CD4-positive, alpha-beta T cell treated with Interleukin-17A for 4 hours (primary cell): Measurements from ENCODE around the gene RAB39B.
"Not testable (repeated sequence)": the region's sequence is repeated elsewhere in the genome, so short reads cannot be mapped to it uniquely, and the experiment has no call there.

Source experiments
- DNase-seq: peaks from one replicate; pipeline ENCODE4 v3.0.0-alpha.2; 2020; ENCODE audit warnings: mixed read lengths

The RAB39B gene

GRCh38 chrX:155263854-155264628 is at the start of gene RAB39B:
RAB39B (minus strand) TSS chrX:155264491; CDS start chrX:155264288, 203 bp downstream.
- DNase-seq: peak; percentile 78

DNA sequence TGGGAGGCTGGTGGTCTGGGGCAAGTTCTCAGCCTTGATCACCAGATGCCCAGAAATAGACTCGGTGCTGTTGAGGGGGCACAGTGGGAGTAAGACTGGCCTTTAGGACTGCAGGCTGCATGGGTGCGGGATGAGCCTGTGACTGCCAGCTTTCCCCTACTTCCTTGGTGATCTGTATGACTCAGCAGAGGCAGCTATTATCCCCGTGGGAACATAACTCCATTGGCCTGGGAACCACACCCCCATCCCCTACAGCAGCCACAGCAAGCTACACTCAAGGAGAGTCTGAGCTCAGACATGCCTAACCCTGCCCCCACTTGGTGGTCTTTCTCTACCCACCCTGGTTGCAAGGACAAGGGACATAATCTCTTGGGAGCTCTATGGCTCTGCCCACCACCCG is 49.5 kb upstream of the RAB39B start:
- no peak for DNase-seq

GRCh38 chrX:155293771-155294170 is 29.5 kb upstream of the RAB39B start:
- DNase-seq: no peak

GRCh38 chrX:155279873-155280272 is 15.6 kb upstream of the RAB39B start:
- DNase-seq: no peak

GRCh38 chrX:155270969-155271368 is 6.7 kb upstream of the RAB39B start:
- DNase-seq: no peak

DNA sequence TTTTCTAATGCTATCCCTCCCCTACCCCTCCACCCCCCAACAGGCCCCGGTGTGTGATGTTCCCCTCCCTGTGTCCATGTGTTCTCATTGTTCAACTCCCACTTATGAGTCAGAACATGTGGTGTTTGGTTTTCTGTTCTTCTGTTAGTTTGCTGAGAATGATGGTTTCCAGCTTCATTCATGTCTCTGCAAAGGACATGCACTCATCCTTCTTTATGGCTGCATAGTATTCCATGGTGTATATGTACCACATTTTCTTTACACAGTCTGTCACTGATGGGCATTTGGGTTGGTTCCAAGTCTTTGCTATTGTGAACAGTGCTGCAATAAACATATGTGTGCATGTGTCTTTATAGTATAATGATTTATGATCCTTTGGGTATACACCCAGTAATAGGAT is 3.7 kb upstream of the RAB39B start:
- DNase-seq: not testable (repeated sequence)

GRCh38 chrX:155266439-155266838 is 2.1 kb upstream of the RAB39B start:
- no peak for DNase-seq

DNA sequence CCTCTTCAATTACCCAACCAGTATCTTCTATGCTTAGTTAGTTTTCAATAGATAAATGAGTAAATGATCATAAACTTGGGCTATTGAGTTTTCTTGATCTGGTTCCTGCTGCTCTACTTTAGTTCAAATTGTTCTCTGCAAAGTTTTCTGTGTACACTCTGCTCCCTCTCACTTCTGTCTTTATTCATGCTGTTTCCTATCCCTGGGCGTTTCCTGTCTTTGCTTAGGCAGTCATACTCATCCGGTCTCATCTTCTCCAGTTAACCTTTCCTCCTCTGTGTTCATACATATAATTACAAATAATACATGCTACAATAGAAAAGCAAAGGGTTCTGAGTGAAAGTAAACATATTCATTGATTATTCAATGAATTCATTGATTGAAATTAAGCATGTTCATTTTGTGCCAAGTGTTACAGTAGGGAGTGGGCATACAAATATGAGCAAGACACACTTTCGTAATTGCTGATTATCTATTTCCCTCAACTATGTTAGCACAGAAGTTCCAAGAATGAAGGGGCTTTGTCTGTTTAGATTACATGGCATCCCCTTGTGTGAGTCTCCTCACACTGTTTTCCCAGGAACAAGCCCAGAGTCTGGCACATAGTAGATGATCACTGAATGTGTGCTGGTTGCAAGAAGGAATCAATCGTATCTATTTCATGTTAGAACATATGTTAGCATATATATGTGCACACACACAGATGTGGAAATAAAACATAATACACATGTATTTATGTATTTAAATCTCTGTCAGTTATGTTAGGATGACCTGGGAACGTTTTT is 1.1 kb downstream of the RAB39B start:
- peak; percentile 6 for DNase-seq

DNA sequence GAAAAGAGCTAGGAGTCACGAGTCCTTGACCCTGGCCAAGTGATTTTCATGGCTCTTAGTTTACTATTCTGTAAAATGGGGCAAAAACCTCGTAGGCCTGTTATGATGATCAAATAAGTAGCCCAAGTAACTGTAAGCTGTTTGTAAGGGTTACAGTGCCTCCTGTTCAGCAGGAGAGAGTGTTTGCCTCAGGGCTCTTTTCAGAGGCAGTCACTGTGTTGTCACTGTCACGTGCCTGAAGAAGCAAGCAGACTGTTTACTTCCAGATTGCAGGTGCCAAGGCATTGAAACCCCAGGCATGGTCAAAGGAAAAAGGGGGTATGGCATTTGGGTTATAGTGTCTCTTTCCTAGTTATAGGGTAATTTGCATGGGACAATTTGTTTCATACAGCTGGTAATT is 4.5 kb downstream of the RAB39B start:
- no peak for DNase-seq

DNA sequence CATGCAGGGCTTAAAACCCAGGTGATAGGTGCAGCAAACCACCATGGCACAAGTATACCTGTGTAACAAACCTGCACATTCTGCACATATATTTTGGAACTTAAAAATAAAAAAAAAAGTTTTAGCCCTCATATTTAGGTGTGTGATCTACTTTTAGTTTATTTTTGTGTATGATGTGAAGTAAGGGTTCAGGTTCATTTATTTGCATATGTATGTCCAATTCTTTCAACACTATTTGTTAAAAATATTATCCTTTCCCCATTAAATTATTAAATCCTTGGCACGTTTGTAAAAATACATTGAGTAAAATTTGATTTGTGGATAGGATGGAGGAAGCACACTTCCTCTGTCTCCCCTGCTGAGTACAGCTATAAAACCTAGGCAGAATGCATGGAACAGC is 12.9 kb downstream of the RAB39B start:
- DNase-seq: no peak

DNA sequence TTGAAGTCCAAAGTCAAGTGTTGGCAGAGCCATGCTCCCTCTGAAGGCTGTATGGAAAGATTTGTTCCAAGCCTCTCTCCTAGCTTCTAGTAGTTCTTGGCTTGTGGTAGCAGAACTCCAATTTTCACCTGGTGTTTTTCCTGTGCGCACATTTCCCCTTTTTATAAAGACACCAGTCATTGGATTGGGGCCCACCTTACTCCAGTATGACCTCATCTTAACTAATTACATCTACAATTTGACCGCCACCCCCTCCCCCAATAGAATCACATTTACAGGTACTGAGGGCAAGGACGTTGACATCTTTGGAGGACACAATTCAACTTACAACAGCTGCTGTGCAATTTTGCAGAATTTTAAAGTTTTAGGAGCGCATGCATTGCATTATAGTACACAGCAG is 16.8 kb downstream of the RAB39B start:
- no peak for DNase-seq

GRCh38 chrX:155246748-155247147 is 17.5 kb downstream of the RAB39B start:
- DNase-seq: no peak

- DNase-seq: no peak
Observed at GRCh38 chrX:155242300-155242699, 22.0 kb downstream of the RAB39B start.

DNA sequence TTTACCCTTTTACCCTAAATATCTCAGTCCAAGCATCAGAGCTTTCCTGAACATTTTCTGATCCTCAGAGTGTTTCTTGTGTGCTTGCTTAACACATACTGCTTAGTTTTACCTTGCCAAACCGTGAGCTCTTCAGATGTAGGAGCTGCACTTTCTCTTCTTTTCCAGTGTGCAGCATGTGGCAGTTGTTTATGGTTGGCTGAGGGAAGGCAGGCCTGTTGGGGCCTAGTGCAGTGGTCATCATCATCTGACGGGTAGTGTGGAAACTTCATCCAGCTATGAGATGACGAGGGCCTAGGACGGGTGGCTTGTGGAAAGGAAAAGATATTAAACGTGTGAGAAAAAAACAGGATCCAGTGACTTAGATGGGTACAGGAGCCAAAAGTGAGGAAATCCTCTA is 26.6 kb downstream of the RAB39B start:
- DNase-seq: no peak

- no peak for DNase-seq
Observed at GRCh38 chrX:155235891-155236290, 28.4 kb downstream of the RAB39B start.

GRCh38 chrX:155231163-155231562 is 33.1 kb downstream of the RAB39B start:
- no peak for DNase-seq

DNA sequence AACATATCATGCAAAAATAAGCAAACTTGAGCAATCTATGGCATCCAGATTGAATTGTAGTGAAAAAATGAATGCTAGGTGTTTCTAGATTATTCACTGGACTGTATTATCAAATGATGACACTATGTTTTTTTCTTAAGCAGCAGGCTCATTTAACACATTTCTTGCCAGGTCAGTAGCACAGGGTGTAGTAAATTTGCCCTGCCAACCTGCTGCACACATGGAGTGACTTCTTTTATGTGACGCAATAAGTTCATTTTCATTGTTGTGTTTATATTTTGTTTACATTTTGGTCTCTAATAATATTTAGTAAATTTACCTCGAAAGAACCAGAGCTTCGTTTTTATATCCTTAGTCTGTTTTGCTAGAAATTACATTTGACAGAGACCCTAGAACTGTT is 38.5 kb downstream of the RAB39B start:
- DNase-seq: no peak

GRCh38 chrX:155223746-155224145 is 40.5 kb downstream of the RAB39B start:
- not testable (repeated sequence) for DNase-seq

DNA sequence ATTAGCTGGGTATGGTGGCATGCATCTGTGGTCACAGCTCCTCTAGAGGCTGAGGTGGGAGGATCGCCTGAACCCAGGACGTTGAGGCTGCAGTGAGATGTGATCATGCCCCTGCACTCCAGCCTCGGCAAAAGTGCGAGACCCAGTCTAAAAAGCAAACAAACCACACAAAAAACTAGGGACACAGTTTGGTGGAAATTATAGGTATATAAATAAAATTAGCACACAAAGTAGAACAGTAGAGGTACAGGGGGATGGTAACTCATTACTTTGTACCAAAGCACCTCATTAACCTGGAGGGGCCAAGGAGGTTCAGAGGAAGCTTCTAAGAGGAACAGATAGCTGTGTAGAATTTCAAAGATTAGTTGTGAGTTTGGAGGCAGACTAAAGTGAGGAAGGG is 42.9 kb downstream of the RAB39B start:
- DNase-seq: no peak

DNA sequence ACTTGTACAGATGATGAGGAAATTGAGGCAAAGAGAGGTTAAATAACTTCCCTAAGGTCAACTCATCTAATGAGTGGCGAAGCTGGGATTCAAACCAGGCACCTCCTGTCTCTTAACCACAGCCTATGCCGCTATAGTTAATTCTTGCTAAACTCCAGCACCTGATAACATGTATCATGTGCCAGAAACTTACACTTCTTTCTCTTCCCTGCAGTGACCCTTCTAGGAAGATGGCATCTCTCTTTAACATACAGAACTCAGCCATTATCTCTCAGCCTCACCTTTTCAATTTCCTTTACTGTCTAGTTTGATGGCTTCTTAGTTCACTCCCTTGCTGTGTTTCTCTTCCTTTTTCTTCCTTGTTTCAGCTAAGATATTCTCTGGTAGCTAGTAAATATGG is 45.5 kb downstream of the RAB39B start:
- DNase-seq: no peak

DNA sequence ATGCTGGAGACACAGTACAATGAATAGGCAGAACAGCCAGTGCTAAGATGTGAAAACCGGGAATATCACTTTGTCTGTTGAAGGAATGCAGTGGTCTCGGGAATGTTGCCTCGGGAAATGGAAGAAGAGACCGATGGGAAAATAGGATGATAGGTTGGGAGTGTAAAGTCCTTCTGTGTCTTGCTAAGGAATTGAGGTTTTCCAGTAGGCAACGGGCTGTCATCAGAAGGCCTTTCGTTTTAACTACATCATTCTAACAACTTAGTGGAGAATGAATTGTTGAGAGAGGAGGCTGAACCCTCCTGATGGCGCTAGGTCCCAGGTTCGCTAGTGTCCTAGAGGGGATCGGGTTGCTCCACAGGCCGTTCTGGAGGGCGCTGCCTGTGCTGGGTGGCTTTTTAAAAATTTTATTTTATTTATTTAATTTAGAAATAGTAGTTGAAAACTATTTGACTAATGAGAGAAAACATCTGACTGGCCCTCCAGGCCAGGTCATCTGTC is 47.3 kb downstream of the RAB39B start:
- no peak for DNase-seq

DNA sequence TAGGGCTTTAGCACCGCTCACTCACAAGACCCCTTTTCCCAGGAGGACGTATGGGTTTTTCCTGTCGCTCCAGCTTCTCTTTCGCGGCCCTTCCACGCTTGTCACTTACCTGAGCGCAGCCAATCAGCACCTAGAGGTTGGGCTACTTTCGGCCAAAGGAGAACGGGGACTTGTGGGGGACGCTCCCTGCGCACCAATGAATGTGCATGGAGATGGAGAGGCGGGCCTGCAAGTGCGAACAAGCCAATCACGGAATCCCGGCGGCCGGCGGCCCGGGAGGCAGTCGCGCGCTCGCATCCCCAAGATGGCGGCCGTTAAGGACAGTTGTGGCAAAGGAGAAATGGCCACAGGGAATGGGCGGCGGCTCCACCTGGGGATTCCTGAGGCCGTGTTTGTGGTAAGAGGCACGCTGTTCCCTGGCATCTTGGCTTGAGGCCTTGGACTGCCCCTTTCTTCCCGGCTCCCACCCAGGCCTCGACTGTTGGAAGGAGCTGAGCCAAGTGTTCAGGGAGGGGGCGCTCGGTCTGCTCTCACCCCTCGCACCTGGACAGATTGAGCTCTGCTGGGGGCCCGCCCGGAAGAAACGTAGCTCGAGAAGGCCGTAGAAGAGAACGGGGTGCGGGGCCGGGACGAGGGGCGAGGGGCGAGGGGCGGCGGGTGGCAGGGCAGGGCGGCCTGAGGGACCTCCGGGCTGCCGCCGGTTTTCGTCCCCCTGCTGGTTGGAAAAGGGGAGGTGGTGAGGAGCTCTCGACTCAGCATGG is 47.9 kb downstream of the RAB39B start, which contains the start of gene VBP1:
TSS of gene VBP1 (plus strand) at position 282 of the 761 bp plus-strand sequence. CDS start at position 305, 23 bp downstream.
- DNase-seq: peak; percentile 86
